Mucosa of descending colon (tissue), 3 donors: ENCODE data around the gene TRIM14. TPM values are rescaled to one million over a fixed set of nuclear protein-coding genes. Genes with fewer than 3 reads are reported as not detected.

Experiments used
- ATAC-seq: fragments of 200-7000 bp; cut with Tn5 transposase; one replicate; pipeline ENCODE4 v1.9.1; 2020; ENCODE audit warnings: mild to moderate bottlenecking, moderate library complexity
- DNase-seq, 3 donors: peaks; one replicate each; pipeline ENCODE4 v3.0.0-alpha.2; 2020
- H3K36me3 ChIP-seq: fragments of 200-600 bp; one replicate; pipeline ENCODE4 v1.8.0; 2021; ENCODE audit warnings: low read depth, mild to moderate bottlenecking
- H3K4me1 ChIP-seq: fragments of 200-600 bp; one replicate; pipeline ENCODE4 v1.8.0; 2021; ENCODE audit warnings: low read depth, mild to moderate bottlenecking
- H3K4me3 ChIP-seq: fragments of 200-600 bp; one replicate; pipeline ENCODE4 v1.8.0; 2021; ENCODE audit warnings: mild to moderate bottlenecking
- H3K9me3 ChIP-seq: fragments of 200-600 bp; one replicate; pipeline ENCODE4 v1.8.0; 2021; ENCODE audit warnings: mild to moderate bottlenecking
- intact Hi-C, 2 donors: fragments of 100-400 bp; cut with DNase I in 1 of 2; cut with micrococcal nuclease in 1 of 2; formaldehyde crosslinking; loops; one replicate each; pipeline versions ENCODE4 v1.11.0 to v1.11.1; 2022; cut with DNase I, micrococcal nuclease
- long read RNA-seq, 2 donors: library from polyadenylated mRNA; unstranded; transcript quantifications; one replicate each; pipeline ENCODE4 v2.0.0, GENCODE V29; 2019 to 2021
- total RNA-seq, 3 donors: library from RNA; stranded (reverse); fragmentation: NEBNext Ultra II Directional in 2 of 3; extraction: Animal tissue kit (Norgen Biotek cat#: 25700) in 2 of 3; gene quantifications; one replicate each; pipeline versions ENCODE4 v1.2.1 to v1.2.4, GENCODE V29; 2021 to 2023
- TF ChIP-seq, protein P1 (sequence below): fragments of 200-600 bp; IDR thresholded peaks from one replicate; pipeline ENCODE4 v1.8.0; 2022; ENCODE audit warnings: antibody characterized with exemption, mild to moderate bottlenecking
- donor health status: DM: no; HTN: no; CAD: no; lungs with moderate emphysema.
- donor health status: DM: no; HTN: no; CAD: no.
- donor health status: DM: no; HTN: yes; CAD: no.

The TRIM14 gene
- 10 to 100 TPM; 44.9 to 67.2 (median 55.6) TPM for total RNA-seq
- long read RNA-seq, donor 1, full-length matches to known transcripts = 6 of 23 reads
- long read RNA-seq, donor 1, partial matches to known transcripts = 0 of 23 reads
- long read RNA-seq, donor 1, other reads (novel, unspliced or antisense) = 17 of 23 reads
- long read RNA-seq, donor 2, full-length matches to known transcripts = 49 of 68 reads
- long read RNA-seq, donor 2, partial matches to known transcripts = 0 of 68 reads
- long read RNA-seq, donor 2, other reads (novel, unspliced or antisense) = 19 of 68 reads

- TF ChIP-seq, protein P1, sequence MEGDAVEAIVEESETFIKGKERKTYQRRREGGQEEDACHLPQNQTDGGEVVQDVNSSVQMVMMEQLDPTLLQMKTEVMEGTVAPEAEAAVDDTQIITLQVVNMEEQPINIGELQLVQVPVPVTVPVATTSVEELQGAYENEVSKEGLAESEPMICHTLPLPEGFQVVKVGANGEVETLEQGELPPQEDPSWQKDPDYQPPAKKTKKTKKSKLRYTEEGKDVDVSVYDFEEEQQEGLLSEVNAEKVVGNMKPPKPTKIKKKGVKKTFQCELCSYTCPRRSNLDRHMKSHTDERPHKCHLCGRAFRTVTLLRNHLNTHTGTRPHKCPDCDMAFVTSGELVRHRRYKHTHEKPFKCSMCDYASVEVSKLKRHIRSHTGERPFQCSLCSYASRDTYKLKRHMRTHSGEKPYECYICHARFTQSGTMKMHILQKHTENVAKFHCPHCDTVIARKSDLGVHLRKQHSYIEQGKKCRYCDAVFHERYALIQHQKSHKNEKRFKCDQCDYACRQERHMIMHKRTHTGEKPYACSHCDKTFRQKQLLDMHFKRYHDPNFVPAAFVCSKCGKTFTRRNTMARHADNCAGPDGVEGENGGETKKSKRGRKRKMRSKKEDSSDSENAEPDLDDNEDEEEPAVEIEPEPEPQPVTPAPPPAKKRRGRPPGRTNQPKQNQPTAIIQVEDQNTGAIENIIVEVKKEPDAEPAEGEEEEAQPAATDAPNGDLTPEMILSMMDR = no peak
- H3K36me3 ChIP-seq = peaks cover 6% of the 10 kb centered on the region
- intact Hi-C loops = no loop called here
- ATAC-seq = peak; percentile 77
- peaks cover 26% of the 10 kb centered on the region for H3K4me1 ChIP-seq
- H3K9me3 ChIP-seq = no peaks in the 10 kb centered on the region
- peak; percentile 90 to 92 (median 91) for DNase-seq
- H3K4me3 ChIP-seq = peak within 1 kb of the TSS; percentile 61
Observed at GRCh38 chr9:98118640-98119601, at the start of gene TRIM14. Gene TRIM14 (minus strand): TSS chr9:98119222. CDS start chr9:98119188, 34 bp downstream.

DNA sequence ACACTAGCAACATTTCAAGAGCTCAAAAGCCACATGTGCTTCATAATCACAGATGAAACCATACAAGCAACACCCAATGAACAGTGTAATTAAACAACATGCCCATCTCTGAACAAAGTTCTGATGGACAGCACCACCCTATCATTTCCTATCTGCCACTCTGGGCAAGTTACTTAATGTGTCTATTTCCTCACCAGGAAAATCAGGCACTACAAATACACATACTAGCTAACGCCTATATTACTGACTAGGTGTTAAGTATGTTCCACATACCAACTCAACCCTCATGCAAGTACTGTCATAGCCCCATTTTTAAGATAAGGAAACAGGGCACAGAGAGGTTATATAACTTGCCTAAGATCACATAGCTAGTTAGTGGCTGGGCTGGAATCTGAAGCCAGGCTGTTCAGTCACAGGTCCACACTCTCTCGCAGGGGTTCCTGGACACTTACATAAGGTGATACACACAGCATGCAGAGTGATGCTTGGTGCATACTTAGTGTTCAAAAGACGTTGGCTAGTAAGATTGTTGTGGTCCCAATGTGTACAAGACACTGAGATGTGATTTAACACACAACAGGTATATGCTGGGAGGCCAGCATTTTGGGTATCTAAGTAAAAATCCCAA is 49.2 kb upstream of the TRIM14 start:
- intact Hi-C loops = no loop called here
- peak in 1 of 3 donors; percentile 1 for DNase-seq
- ATAC-seq = no peak
- TF ChIP-seq, protein P1 = no peak
- Histone ChIP-seq H3K36me3 (no peaks in the 10 kb centered on the region), H3K4me3 (no peak overlapping the region), H3K4me1 (peaks cover 15% of the 10 kb centered on the region), H3K9me3 (no peaks in the 10 kb centered on the region)

- intact Hi-C loops = no loop called here
- Histone ChIP-seq H3K9me3 (no peaks in the 10 kb centered on the region), H3K36me3 (no peaks in the 10 kb centered on the region), H3K4me3 (no peak overlapping the region), H3K4me1 (peaks cover 18% of the 10 kb centered on the region)
- ATAC-seq (no peak), DNase-seq (peak in 1 of 3 donors; percentile 9)
- TF ChIP-seq, protein P1 = no peak
Observed at GRCh38 chr9:98164912-98165311, 45.9 kb upstream of the TRIM14 start.

DNA sequence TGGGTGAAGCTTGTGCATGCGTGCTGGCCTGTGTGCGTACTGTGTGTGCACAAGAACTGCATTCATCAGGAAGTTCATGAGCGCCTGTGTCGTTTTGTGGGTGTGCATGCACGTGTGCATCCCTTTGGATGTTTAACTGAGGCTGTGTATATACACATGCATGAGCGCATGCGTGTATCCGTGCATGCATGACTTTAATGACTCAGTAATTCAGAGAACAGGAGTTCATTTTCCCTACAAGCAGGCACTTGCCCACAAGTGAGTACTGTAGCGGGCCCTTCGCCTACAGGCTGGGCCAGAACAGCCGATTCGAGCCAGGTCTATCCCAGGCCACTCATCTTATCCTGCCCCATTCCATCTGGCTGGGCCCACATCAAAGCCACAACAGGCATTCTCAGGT is 43.6 kb upstream of the TRIM14 start:
- Histone ChIP-seq H3K9me3 (no peaks in the 10 kb centered on the region), H3K4me1 (peaks cover 13% of the 10 kb centered on the region), H3K4me3 (no peak overlapping the region), H3K36me3 (no peaks in the 10 kb centered on the region)
- TF ChIP-seq, protein P1 = no peak
- DNase-seq (peak in 1 of 3 donors; percentile 26), ATAC-seq (no peak)
- intact Hi-C loops = no loop called here

DNA sequence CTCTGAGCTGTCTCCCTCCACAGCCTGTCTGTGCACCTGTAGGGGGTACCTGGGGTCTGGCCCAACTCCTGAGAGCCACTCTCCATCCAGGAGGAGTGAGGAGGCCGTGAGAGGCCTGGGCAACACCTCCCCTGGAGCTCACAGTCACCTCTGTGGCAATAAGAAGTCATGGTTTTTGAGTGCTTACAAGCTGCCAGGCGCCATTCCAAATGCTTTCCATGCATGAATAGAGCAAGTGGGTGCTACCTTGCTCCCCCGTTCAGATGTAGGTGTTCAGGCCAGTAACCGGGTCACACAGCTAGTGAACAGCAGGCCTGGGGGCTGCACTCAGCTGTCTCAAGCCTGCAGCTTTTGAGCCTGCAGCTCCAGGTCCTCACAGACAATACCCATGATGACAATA is 42.8 kb upstream of the TRIM14 start:
- Histone ChIP-seq H3K36me3 (no peaks in the 10 kb centered on the region), H3K4me3 (no peak overlapping the region), H3K4me1 (peaks cover 13% of the 10 kb centered on the region), H3K9me3 (no peaks in the 10 kb centered on the region)
- TF ChIP-seq, protein P1 = no peak
- intact Hi-C loops = no loop called here
- peak in 1 of 3 donors; percentile 25 for DNase-seq
- ATAC-seq = no peak
